Measurements from ENCODE around the gene LBH.

Gene LBH

DNA sequence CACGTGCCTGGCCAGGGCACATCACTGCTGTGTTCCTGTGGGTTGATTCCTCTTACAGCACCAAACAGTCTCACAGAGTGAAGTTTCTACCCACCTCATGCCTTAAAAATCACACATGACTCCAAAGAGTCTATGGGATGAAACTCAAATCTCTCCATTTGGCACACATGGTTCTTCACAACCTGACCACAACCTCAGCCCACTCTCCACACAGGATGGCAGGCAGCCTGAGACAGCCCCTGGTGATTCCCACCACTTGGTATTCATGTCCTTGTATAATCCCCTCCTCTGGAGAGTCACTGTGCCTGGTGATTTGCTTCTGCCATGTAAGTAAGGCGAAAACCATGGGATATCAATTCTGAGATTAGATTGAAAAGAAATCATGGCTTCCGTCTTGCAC, 46.2 kb downstream of the LBH start:
- DNase-seq = no peak

- DNase-seq = no peak
Measured at GRCh38 chr2:30278419-30278818, 47.1 kb downstream of the LBH start.

DNA sequence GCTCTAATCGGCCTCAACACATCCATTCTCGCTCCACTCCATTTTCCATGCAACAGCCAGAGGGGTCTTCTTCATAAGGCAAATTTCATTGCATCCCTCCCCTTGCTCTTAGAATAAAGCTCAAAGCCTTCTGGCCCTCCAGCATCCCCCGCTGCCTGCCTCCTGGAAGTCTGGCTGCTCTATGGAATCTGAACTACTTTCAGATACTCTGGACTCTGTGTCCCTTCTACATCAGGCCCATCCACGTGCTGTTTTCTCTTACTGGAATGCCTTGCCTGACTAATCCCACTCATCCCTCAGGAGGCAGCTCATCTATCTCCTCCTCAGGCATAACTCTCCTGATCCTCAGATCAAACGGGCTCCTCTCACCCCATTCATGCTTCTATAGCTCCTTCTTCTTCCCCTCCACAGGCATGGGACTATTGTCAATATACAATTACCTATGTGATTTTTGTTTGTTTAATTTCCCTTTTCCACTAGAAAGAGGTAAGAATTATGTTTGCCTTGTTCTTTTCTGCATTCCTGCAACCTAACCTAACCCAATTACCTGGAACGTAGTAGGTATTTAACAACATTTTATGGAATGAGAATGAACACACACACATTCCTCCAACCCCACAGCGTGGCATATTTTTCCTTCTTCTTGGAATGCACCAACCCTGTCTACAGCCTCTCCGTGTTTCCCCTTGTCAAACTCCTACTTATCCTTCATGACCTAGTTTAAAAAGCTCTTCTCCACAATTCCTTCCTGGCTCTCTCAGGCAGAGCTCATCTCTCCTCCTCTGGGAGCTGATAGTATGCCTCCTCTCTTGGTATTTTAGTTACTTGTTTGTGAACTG, 49.5 kb downstream of the LBH start:
- no peak for DNase-seq

GRCh38 chr2:30282081-30282480, 50.7 kb downstream of the LBH start:
- DNase-seq = no peak

DNA sequence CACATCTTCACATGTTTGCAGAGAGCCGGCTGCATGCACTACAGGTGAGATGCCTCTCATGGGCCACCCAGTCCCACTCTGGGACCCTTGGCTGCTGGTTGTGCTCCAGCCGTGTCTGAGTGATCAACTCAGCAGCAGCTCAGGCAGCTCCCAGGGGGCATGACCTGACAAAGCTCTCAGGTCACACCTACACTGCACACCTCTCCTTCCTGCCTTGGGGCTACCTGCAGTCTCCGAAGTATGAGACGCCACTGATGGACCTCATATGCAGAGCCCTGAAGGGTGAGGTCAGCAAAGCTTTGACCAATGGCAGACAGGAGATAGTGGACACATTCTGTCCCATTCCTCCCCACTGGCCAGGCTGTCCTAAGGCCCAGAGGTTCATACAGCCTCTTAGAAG, 51.4 kb downstream of the LBH start:
- no peak for DNase-seq

DNA sequence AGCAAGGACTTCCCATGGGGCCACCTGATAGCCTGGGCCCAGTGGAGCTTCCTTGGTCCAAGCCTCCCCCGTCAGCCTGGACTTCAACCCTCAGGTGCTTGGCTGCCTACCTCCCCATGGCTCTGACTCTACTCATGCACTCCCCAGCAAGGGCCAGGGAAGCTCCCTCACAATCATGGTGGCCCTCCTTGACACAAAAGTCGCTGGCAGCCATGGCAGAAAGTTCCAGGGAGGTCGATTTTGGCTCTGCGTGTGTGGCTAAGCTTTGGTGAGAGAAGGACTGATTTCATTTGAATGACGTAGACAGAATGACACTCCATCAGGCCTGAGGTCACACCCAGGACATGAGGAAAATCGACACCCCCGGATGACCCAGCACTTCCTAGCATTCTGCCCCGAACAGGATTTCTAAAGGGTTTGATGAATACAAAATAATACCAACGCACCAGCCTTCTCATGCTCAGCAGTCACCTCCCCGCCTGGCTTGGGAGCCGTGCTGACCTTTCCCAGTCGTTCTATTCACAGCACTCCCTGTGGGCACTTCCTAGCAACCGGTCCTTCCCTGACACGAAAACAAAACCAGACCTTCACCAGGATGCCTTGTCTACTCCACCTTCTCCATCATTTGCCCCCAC, 52.7 kb downstream of the LBH start:
- no peak for DNase-seq

- DNase-seq = no peak
Measured at GRCh38 chr2:30285758-30286157, 54.4 kb downstream of the LBH start.

DNA sequence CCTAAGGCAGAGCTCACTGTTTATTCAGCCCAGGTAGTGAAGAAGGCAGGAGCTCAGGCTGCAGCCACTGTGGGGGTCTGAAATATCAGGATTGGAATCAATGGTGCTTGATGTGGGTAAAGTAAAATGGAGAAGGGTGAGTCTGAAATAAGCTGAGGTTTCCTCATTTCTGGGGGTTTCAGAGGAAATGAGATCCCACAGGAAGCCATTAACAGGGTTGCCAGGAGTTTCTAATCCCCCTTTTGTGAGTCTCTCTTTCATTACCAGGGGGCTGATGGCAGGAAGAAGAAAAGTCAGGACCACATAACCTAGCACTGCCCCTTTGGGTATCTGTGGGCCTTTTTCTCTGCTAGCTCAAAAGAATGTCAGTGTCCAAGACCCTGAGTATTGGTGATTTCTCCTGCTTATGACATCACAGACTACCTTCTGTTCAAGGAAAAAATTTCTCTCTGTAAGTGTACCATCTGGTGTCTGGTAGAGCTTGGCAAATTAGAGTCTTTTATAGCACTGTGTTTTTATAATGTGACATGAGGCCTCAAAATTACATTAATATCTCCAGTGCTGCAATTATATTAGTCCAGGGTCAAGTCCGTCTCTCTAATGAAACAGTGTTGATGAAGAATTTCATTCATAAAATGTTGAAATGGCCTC, 56.0 kb downstream of the LBH start:
- DNase-seq = no peak

DNA sequence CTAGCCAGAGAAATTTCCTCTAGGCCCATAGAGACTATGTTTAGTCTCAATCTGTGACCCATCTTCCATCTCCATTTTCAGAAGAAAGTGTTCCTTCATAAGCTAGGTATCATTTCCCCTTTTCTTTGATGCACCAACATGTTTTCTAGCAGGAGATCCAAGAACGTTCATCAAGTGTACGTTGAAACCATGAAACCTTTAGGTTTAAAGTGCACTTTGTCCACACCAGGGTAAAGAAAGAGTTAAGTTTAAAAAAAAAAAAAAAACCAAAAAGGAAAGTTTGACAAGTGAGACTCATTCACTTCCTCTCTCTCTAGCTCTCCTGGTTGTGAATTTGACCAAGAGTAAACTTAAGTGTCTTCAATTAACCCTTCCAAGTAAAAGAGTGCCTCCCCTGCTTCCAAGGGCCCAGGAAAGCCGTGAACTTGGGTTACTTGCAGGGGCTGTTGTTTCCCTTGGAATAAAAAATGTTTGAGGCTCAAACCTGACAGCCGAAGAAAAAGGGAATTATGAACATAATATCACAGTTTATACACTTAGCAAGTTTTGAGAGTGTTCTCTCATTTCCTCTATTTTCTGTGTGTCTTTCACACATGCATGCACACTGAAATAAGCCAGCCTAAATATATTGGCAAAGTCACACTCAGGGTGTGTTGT, 56.7 kb downstream of the LBH start:
- DNase-seq = no peak

DNA sequence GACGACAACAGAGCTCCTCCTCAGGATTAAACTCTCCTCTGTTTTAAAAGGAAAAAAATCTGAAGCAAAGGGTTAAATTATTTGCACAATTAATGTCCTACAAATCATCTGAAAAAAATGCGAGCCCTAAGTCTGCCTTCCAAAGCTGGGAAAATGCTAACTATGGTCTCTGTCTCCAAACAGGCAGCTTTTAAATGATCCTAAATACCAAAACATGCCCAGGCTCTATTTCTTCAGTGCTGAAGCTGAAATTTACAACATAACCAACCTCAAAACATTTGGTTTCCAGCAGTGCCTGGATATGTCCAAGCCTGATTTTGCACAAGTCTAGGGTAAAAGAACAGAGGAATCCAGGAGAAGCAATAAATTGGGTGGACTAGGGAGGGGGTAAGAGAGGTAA, 57.2 kb downstream of the LBH start:
- no peak for DNase-seq

DNA sequence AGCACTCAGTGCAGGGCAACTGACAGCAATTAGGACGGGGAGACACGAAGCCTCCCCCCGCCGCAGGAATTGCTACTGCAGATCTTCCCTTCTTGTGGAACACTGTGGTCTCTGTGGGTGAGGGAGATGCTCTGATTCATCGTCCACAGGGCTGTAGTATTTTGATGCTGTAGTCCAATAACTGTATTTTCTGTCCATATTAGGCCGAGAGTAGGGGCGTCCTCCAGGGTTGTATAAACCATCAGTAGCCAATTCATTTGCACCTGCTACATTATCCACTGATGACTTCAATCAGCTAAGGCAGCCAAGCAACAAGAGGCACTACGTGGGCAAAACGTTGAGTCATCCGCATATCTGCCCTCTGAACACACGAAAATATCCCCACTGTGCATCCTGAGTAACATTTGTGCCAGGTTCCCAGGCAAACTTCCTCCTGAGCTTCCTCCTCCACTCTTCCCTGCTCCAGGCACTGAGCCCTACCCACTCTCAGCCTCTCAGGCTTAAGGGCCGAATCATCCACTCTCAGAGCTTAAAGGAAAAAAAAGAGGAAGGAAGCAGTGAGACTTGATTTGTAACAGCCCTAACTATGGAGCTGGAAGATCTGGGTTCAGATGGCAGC, 62.1 kb downstream of the LBH start:
- DNase-seq = no peak

- DNase-seq = no peak
Measured at GRCh38 chr2:30294133-30294532, 62.8 kb downstream of the LBH start.

- no peak for DNase-seq
Measured at GRCh38 chr2:30296496-30296895, 65.2 kb downstream of the LBH start.

DNA sequence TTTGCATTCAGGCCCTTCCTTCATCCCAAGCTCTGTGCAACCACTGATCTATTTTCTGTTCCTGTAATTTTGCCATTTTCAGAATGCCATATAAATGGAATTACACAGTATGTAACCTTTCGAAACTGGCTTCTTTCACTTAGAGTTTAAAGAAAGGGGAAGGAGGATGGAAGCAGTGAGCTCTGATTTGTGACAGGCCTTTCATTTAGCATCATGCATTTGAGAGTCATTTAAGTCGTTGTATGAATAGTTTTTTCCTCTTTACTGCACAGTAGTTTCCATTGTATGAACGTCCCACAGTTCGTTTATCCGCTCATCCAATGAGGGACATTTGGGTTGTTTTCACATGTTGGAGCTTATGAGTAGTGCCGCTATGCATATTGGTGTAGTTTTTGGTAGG, 67.0 kb downstream of the LBH start:
- no peak for DNase-seq

DNA sequence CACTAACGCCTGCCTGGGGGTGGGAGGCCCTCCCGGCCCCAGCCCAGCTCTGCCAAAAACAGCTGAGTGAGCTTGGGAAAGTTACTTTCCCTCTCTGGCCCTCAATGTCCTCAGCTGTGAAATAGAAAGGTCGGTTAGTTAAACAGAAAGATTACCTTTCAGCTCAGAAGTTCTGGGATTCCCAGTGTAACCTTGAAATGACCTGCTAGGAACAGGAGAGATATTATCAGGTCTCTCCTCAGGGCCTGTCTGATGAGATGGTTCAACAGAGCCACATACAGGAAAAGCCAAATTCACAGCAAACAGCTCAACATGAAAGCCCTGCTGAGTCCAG, 68.8 kb downstream of the LBH start:
- no peak for DNase-seq

- DNase-seq = no peak
Measured at GRCh38 chr2:30300456-30301221, 69.3 kb downstream of the LBH start.

DNA sequence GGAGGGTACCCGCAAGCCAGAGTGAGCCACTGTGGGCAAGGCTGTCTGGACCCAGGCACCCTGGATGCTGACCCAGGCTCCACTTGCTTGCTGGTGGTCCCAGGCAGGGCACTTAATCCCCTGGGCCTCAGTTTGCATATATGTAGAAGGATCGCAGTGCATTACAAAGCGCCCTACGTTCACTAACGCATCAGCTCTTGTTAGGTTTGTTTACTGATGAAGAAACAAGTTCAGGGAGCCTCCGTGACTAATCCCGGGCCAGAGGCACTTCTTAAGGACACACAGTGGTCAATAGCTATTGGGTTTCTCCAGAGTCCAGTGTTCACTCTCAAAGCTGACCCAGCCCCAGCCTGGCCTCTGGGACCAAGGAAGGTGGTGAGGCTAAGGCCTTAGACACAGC, 70.2 kb downstream of the LBH start:
- DNase-seq = no peak

DNA sequence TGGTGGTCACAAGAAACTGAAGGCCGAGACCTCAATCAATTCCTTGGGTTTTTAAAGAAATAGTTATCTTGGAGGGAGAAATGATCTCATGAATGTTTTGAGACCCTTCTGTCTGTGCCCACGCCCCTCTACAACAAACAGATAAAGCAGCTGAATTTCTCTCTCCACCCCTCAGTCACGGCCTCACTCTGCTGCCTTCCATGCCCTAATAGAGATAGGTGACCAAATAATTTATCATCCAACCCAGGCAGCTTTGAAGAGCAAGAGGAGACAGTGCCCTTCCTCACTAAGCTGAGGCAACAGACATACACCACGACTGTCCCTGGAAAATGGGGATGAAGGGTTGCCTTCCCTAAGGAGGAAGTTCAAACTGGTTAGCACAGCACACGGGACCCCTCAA, 71.2 kb downstream of the LBH start:
- DNase-seq = no peak

- DNase-seq = no peak
Measured at GRCh38 chr2:30303095-30303494, 71.8 kb downstream of the LBH start.

- no peak for DNase-seq
Measured at GRCh38 chr2:30305235-30305634, 73.9 kb downstream of the LBH start.

DNA sequence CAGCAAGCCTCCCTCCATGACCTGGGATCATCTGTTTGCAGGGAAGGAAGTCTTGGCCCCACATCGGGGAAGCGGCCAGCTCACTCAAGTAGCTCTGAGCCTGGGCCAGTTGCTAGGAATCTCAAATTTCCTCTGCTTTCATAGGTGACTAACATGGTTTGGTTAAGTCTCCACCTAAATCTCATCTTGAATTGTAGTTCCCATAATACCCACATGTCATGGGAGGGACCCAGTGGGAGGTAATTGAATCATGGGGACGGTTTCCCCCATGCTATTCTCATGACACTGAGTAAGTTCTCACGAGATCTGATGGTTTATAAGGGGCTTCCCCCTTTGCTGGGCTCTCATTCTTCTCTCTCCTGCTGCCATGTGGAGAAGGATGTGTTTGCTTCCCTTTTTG, 75.2 kb downstream of the LBH start:
- no peak for DNase-seq

DNA sequence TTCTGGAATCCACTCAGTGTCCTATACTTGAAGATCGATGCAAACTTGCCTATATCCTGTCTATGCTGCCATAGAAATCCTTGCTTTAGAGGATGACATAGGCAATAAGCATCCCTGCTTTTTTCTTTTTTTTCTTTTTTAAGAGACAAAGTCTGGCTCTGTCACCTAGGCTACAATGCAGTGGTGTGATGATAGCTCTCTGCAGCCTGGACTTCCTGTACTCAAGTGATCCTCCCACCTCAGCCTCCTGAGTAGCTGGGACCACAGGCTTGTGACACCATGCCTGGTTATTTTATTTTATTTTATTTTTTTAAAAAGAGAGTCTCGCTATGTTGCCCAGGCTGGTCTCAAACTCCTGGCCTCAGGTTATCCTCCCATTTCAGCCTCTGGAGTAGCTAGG, 76.9 kb downstream of the LBH start:
- no peak for DNase-seq

Measured in right hindlimb (tissue), 1 donor.